HG02678 (cell line): ENCODE measurements around the gene ARHGAP8.

Source experiments
- ATAC-seq: cut with Tn5 transposase; IDR thresholded peaks from one replicate; pipeline ENCODE4 v1.9.1; 2021; ENCODE audit warnings: mild to moderate bottlenecking, moderate library complexity; ENCODE audit not compliant: unreplicated experiment

ARHGAP8 gene

DNA sequence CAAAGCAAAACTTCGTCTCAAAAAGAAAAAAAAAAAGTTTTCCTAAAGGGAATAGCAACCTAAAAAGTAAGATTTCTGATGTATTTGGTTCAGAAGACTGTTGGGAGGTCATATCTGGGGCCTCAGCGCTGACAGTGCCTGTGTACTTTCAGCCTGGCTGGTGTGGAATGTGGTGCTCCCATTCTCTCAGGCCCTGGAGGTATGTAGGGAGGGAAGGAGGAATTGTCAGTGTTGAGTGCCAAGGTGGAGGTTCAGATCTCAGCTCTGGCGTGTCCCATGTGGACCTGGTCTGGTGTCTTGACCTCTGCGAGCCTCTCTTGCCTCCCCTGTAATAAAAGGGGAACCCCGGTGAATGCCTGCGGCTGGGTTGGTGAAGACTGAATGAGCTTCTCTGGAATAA lies 28.0 kb upstream of the ARHGAP8 start:
- ATAC-seq, result no peak

DNA sequence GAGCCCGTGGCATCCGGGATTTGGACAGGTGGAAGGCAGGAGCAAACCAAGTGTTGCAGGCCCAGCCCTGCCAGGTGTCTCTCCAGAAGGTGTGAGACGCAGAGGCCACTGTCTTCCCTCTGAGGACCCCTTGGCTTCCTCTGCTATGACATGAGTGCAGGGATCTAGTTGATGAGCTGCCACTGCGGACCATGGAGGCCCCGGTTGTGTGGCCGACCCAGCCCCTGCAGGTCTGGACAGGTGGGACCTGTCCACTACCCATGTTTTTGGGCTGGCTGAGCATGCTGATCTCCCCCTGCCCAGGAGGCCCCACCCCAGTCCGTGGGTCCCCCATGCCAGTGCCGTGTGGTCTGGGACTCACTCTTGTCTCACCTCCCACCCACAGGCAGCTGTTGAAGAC lies 27.5 kb upstream of the ARHGAP8 start:
- ATAC-seq, result no peak

DNA sequence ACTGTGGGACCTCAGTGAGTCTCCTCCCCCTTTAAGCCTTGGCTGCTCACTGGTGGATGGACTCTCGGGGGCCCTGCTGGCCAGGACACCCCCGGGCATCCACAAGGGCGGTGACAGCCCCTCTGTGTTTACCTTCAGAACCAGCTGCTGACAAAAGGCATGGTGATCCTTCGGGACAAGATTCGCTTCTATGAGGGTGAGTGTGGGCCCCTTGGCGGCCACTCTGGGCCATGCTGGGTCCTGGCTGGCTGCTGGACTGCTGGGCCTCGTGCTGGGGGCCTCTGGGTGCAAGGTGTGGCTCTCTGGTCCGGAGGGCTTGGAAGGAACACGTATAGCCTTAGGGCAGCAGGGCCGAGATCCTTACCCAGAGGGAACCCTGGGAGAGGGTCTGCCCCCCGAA lies 25.9 kb upstream of the ARHGAP8 start:
- ATAC-seq, result no peak

DNA sequence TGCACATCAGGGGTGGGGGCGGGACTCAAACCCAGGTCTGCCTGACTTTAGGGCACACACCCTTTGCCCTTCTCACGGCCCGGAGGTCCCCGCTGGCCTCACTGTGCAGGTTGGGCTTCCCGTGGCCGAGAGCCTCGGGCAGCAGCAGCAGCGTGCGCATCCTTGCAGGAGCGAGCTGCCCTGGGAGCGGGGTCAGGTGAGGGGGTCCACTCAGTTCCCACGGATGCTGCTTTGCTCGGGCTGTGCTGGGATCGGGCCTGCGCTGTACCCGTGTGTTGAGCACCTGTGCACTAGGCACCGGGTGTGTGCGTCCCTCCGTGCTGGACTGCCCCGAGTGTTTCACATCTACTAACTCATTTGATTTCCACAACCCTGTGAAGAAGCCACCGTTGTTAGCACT lies 25.2 kb upstream of the ARHGAP8 start:
- ATAC-seq, result no peak

DNA sequence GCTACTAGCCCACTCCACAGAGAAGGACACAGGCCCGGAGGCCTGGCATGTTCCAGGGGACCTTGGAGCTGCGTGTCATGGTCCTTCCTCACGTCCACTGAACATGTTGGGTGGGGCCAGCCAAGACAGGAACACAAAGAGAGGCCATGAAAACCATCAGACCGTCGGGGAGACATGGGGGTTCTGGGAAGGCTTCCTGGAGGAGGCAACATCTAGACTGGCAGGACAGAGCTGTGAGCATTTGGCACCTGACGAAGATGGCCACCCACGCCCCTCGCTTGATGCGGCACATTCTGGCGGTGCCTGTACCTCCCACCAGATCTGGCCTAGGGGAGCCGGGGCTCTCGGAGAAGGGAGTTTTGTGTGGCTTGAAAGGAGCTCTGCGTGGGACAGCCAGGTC lies 24.7 kb upstream of the ARHGAP8 start:
- no peak for ATAC-seq

DNA sequence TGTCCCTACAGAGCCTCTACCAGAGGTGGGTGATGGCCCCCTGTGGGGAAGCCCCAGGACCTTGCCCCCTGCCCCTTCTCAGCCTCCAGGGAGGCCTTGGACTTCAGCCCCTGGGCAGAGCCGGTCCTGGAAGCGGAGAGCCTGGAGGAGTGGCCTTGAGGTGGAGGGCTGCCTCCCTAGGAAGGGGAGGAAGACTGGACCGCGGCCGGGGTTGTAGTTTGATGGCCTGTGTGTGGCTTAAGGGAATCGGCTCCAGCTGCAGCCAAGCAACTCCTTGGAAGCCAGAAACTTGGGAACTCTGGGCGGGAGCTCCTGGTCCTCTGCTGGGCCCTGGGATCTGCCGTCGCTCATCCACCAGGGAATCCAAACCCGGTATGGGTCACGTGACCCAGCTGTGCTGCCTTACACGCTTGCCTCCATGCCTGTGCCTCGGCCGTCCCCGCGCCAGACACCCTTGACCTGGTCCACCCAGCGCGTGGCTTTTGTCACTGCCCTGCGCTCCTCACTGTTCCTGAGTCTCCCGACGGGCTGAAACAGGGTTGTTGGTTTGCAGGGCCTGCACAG lies 23.5 kb upstream of the ARHGAP8 start:
- no peak for ATAC-seq

DNA sequence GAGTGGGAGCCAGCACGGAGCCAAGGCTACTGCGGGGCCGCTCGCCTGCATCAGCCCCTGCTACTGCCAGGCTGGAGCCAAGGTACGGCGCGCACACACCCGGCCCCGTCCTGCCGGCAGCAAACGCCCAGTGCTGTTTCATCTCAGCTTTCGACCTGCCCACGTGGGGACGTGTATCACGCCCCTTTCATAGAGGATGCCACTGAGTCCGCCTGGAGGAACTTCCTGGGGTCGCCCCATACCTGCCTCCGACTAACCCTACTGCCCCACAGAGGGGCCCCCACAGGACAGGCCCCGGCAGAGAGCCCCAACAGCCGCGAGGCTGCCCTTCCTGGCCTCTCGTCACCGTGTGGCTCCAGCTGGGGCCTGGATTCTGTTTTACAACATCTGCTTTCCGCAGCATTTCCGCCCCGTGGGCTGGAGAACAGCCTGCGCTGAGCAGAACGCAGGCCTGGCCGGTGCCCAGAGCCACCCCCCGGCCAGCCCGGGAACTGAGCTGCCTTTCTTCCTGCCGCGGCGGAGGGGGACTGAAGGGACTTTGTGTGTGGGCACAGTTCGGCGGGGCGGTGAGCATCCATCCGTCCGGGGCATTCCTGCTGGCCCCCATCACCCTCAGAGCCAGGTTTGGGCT lies 22.9 kb upstream of the ARHGAP8 start:
- no peak for ATAC-seq

DNA sequence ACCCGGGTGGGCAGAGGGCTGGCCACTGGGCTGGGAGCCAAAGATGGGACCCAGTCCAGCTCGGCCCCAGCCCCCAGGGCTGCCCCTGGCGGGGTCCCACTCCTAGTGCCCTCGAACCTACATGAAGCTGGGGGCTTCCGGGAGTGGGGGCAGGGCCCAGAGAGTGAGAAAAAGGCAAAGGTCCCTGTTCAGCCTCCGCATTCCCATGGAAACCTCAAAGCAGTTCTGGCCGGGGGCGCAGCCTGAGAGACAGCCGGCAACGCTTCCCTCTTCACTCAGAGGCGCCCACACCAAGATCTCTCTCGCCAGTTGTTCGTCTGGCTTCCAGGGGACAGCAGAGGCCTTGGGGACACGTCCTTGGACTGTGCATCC lies 22.4 kb upstream of the ARHGAP8 start:
- no peak for ATAC-seq

DNA sequence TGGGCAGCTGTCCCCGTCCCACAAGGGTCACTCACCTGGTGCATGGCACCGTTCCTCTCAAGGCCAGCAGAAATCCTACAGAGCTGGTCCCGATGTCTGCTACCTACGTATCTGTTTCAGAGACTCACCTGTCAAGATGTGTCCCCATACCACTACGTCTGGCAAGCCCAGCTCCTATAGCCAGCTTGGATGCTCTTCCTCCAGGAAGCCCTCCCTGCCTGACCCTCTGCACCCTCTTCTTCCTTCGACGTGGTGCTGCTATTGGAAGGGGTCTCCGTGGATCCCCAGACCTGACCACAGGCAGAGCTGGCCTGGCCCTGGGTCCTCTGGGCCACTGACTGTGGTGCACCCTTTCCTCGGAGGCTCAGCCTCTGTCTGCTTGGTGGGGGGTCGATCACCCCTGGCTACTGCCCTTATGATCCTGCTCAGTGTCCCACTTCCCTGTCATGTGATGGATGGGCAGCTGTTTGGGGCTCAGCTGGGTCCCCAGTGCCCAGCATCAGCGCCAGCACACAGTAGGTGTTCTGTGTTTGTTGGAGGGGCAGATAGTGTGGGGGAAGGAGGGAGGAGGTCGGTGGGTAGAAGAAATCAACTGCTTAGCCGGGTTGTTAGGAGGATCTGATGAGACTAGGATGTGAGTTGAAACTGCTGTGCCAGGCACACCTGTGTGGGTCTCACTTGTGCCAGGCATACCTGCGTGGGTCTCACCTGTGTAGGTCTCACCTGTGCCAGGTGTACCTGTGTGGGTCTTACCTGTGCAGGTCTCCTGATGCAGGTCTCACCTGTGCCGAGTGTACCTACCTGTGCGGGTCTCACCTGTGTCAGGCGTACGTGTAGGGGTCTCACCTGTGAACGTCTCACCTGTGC lies 21.7 kb upstream of the ARHGAP8 start:
- no peak for ATAC-seq

DNA sequence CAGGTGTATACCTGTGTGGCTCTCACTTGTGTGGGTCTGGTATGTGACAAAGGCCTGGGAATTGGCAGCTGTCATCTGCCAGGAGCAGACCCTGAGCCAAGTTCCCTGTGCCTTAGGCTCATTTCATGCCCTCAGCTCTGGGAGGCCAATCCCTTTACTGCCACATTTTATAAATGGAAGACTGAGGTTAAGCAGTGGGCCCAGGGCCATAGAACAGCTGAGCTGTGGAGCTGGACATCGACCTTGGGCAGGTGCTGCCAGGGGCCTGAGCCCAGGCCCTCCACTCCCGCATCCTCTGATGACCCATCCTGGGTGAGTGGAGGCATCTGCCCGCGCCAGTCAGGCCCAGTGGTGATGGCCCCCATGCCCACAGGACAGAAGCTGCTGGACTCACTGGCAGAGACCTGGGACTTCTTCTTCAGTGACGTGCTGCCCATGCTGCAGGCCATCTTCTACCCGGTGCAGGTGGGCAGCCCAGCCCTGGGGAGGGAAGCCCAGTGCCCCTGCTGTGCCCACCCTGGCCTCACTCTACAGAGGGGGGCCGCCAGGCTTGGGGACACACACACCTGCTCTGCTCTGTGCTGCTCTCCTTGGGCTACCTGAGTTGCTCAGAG lies 20.9 kb upstream of the ARHGAP8 start:
- no peak for ATAC-seq

DNA sequence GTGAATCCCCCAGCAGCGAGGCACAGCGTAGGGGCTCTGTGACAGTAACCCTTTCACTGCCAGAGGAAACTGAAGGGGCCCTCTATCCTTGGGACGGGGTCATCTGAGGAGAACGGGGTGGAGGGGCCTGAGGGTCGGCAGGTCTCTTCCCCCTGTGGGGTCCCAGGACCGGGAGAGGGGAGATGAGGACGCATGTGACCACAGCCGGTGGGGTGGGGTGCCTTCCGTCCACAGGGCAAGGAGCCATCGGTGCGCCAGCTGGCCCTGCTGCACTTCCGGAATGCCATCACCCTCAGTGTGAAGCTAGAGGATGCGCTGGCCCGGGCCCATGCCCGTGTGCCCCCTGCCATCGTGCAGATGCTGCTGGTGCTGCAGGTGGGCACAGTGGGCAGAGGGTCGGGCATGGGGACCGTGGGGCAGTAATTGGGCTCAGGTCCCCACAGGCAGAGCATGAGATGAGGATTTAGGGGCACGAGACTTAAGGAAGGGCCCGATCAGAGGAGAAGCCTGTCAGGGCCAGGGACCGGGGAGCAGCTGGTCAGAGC lies 20.3 kb upstream of the ARHGAP8 start:
- no peak for ATAC-seq

DNA sequence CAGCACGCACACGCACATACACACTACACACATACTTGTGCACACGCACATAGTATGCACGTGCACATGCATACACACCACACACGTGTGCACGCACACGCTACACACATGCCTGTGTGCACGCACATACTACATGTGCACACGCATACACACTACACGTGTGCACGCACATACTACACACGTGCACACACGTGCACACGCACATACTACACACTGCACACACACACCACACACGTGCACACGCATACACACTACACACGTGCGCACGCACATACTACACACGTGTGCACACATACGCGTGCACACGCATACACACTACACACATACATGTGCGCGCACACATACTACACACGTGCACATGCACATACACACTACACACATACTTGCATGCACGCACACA lies 19.7 kb upstream of the ARHGAP8 start:
- ATAC-seq, result no peak

DNA sequence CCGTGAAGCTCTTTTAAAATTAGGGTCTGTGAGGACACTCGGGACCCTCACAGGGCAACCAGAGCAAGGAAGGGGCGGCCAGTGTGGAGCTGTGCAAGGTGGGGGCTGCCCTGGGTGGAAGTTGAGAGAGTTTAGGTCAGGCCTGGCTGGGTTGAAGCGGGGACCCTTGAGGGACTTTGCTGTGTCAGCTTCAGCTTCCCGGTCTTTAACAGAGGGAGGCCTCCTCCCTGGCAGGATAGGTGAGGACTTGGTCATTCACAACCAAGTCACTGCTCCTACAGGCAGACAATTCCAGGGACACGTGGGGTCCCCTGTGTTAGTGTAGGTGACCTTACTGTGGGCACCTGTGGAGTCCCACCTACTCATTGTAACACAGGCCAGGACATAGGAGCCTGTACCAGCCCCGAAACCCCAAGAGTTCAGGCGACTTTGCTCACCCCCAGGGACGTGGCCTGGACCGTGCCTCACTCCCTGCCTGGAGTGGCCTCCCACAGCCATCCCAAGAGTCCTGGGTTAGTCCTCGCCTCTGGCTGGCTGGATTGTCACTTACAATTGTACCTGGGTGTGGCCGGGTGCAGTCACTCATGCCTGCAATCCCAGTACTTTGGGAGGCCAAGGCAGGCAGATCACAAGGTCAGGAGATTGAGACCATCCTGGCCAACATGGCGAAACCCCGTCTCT lies 18.8 kb upstream of the ARHGAP8 start:
- no peak for ATAC-seq

DNA sequence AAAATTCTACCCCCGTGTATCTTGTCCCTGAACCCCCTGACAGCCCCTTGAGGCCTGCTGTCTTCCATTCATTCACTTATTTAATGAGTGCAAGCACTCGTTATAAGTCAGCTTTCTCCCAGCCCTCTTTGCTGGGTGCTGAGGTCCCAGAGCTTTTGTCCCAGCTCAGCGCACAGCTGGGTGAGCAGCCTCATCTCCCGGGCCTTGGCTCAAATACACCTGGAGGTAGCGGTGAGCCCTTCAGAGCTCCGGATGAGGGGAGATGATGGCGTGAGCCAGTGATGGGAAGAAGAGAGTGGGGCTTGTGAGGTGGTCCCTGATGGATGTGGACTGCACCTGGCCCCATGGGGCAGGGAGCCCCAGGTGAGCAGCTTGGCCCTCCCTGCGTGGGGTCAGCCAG lies 18.1 kb upstream of the ARHGAP8 start:
- no peak for ATAC-seq

DNA sequence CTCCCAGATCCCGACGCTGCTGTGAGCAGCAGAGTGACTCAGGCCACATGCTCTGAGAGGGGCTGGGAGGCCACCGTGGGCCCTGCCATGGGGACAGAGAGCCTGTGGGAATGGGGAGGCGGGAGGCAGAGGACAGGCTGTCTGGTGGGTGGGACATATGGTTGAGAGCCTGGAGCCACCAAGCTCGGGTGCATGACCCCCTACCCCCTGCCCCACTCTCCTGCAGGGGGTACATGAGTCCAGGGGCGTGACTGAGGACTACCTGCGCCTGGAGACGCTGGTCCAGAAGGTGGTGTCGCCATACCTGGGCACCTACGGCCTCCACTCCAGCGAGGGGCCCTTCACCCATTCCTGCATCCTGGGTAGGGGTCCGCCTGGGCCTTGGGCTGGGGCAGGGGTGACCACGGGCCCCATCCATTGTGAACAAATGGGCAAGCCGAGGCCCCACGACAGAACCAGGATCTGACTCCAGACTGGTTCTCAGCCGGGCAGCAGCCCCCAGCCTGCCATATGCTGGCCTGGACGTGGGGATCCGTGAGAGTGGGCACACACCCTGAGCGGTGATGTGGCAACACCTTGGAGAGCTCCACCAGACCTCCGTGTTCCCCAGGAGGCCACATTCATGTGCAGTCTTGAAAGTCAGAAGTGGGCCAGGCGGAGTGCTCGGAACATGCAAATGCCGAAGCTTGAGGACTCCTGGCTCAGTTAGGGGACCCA lies 17.4 kb upstream of the ARHGAP8 start:
- no peak for ATAC-seq

DNA sequence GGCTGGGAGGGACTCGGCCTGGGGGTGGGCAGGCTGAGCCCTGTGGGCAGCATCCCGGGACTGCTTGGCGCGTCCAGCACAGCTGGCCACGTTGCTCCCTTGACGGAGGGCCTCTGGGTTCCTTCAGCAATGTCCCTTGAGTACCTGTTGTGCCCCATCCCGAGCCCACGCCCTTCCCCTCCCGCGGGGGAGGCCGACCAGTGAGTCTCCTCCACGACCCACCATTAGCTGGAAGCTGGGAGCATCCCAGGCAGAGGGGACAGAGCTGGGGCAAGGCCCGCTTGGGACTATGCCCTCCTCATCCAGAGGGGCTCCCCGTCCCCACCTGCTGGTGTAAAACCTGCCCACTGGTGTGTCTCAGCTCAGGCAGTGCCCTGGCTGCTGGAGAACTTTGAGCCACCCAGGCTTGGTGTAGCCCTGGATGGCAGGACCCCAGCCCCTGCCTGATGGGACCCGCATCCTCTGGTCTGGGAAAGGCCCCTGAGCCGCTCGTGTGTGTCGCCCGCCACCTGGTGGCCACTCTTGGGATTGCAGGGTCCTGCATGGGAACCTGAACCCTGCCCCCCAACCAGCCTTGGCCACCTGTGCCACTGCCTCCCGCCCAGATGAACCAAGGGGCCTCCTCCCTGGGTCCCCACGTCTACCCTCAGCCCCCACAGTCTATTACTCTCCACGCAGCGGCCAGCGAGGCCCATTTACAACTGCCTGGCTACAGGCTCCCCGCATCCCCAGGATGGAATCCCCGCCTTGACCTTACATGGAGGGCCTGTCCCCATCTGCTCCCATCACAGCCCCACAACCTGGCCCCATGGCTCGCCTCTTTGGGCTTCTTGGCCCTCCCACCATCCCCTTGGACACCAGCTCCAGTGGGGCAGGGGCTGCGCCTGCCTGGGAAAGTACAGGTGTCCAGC lies 16.6 kb upstream of the ARHGAP8 start:
- no peak for ATAC-seq

DNA sequence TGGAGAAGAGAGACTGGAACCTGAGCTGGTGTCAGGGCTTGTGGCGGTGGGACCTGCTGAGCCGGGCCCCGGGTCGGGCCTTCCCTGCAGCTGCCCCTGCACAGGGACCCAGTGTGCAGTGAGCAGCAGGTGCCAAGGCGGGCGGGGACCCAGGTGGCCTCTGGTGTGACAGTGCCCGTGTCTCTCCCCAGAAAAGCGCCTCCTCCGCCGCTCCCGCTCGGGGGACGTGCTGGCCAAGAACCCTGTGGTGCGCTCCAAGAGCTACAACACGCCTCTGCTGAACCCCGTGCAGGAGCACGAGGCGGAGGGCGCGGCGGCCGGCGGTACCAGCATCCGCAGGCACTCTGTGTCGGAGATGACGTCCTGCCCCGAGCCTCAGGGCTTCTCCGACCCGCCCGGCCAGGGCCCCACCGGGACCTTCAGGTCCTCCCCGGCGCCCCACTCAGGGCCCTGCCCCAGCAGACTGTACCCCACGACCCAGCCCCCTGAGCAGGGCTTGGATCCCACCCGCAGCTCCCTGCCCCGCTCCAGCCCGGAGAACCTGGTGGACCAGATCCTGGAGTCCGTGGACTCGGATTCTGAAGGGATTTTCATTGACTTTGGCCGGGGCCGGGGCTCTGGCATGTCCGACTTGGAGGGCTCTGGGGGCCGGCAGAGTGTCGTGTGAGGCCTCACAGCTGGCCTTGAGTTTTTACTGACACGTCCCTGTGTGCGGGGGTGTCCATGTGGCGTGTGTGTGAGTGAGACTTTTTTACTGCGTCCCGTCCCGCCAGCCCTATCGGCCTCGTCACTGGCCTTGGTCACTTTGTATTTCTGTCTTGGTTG lies 15.6 kb upstream of the ARHGAP8 start:
- ATAC-seq, result no peak
